Psoas muscle (tissue), 8 donors: Measurements from ENCODE around the gene PTPN1. TPM values are rescaled to one million over a fixed set of nuclear protein-coding genes. Genes with fewer than 3 reads are reported as not detected.

ENCODE experiments used
- ATAC-seq, 4 donors: fragments of 200-7000 bp; cut with Tn5 transposase; one replicate each; pipeline ENCODE4 v1.9.1; 2020; ENCODE audit warnings: moderate library complexity in 3 of 4, mild to moderate bottlenecking in 2 of 4
- DNase-seq, 2 donors: peaks; one replicate each; pipeline ENCODE4 v3.0.0-alpha.2; 2020
- H3K27ac ChIP-seq: fragments of 200-600 bp; one replicate; pipeline ENCODE4 v1.8.0; 2022
- H3K27me3 ChIP-seq, 3 donors: fragments of 200-600 bp in 1 of 3; one replicate each; pipeline versions ENCODE4 v1.6.1 to v1.8.0; 2013 to 2022; ENCODE audit warnings: low read length in 2 of 3, mild to moderate bottlenecking in 2 of 3, moderate library complexity in 1 of 3; ENCODE audit not compliant: insufficient read depth in 3 of 3
- H3K36me3 ChIP-seq, 2 donors: fragments of 200-600 bp in 1 of 2; one replicate each; pipeline versions ENCODE4 v1.6.1 to v1.8.0; 2013 to 2022; ENCODE audit warnings: low read depth in 1 of 2, mild to moderate bottlenecking in 1 of 2, moderate library complexity in 1 of 2; ENCODE audit not compliant: insufficient read depth in 1 of 2
- H3K4me1 ChIP-seq: fragments of 200-600 bp; one replicate; pipeline ENCODE4 v1.8.0; 2022
- H3K4me3 ChIP-seq: fragments of 200-600 bp; one replicate; pipeline ENCODE4 v1.8.0; 2022; ENCODE audit warnings: mild to moderate bottlenecking
- H3K9me3 ChIP-seq: fragments of 200-600 bp; one replicate; pipeline ENCODE4 v1.8.0; 2022
- WGBS, 3 donors: extraction: QIAGEN DNeasy Blood & Tissue Kit; methylation state at CpG; one replicate each; pipeline versions ENCODE4 v1.1.6 to v1.1.7; 2013; 5-methylcytosine and 5-hydroxymethylcytosine counted together
- intact Hi-C, 2 donors: fragments of 100-400 bp; cut with DNase I; formaldehyde crosslinking; loops; one replicate each; pipeline versions ENCODE4 v1.11.0 to v1.14.2; 2022
- polyA plus RNA-seq, 3 donors: library from polyadenylated mRNA; stranded (reverse); fragments of 200-250 nt; gene quantifications; one replicate each; pipeline ENCODE4 v1.2.3, GENCODE V29; 2013
- total RNA-seq, 4 donors: library from RNA; stranded (reverse); fragmentation: NEBNext Ultra II Directional in 2 of 4; extraction: Animal tissue kit (Norgen Biotek cat#: 25700) in 2 of 4; gene quantifications; one replicate each; pipeline versions ENCODE4 v1.2.1 to v1.2.4, GENCODE V29; 2021 to 2023
- TF ChIP-seq, protein P1 (sequence below): fragments of 200-600 bp; IDR thresholded peaks from one replicate; pipeline ENCODE4 v1.8.0; 2022; ENCODE audit warnings: antibody characterized with exemption
- donor health status: healthy with polysubstance abuse.
- donor health status: DM: no; HTN: no; CAD: no; lungs with moderate emphysema.
- donor health status: Bipolar disorder and iron deficiency.
- donor health status: healthy.
- donor health status: DM: yes; HTN: yes; CAD: no.
- donor health status: DM: no; HTN: no; CAD: no.
- donor health status: DM: no; HTN: no; CAD: no.
- donor health status: DM: yes; HTN: yes; CAD: no.

Gene PTPN1
- total and polyA plus RNA-seq, 7 donors: 28.7 to 112 (median 46.1) TPM

GRCh38 chr20:50574586-50574985 lies 64.4 kb downstream of the PTPN1 start:
- intact Hi-C loops: loop anchor here in 1 of 2 donors (2.0 kb wide), 1 partner anchor 64 kb away; the partner anchor contains the start of gene PTPN1
- no peaks in the 10 kb centered on the region for H3K9me3 ChIP-seq
- 90 to 94% (median 94%) methylated on average over 5 of the region's 5 CpGs for WGBS, 3 donors
- no peak for DNase-seq
- TF ChIP-seq, protein P1, sequence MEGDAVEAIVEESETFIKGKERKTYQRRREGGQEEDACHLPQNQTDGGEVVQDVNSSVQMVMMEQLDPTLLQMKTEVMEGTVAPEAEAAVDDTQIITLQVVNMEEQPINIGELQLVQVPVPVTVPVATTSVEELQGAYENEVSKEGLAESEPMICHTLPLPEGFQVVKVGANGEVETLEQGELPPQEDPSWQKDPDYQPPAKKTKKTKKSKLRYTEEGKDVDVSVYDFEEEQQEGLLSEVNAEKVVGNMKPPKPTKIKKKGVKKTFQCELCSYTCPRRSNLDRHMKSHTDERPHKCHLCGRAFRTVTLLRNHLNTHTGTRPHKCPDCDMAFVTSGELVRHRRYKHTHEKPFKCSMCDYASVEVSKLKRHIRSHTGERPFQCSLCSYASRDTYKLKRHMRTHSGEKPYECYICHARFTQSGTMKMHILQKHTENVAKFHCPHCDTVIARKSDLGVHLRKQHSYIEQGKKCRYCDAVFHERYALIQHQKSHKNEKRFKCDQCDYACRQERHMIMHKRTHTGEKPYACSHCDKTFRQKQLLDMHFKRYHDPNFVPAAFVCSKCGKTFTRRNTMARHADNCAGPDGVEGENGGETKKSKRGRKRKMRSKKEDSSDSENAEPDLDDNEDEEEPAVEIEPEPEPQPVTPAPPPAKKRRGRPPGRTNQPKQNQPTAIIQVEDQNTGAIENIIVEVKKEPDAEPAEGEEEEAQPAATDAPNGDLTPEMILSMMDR: no peak
- H3K36me3 ChIP-seq: peaks cover 3 to 36% of the 10 kb centered on the region in 2 donors
- H3K27me3 ChIP-seq: no peaks in the 10 kb centered on the region
- no peak for ATAC-seq
- H3K4me1 ChIP-seq: peaks cover 72% of the 10 kb centered on the region
- H3K4me3 ChIP-seq: no peak overlapping the region
- peak overlapping the region; percentile 85 for H3K27ac ChIP-seq

DNA sequence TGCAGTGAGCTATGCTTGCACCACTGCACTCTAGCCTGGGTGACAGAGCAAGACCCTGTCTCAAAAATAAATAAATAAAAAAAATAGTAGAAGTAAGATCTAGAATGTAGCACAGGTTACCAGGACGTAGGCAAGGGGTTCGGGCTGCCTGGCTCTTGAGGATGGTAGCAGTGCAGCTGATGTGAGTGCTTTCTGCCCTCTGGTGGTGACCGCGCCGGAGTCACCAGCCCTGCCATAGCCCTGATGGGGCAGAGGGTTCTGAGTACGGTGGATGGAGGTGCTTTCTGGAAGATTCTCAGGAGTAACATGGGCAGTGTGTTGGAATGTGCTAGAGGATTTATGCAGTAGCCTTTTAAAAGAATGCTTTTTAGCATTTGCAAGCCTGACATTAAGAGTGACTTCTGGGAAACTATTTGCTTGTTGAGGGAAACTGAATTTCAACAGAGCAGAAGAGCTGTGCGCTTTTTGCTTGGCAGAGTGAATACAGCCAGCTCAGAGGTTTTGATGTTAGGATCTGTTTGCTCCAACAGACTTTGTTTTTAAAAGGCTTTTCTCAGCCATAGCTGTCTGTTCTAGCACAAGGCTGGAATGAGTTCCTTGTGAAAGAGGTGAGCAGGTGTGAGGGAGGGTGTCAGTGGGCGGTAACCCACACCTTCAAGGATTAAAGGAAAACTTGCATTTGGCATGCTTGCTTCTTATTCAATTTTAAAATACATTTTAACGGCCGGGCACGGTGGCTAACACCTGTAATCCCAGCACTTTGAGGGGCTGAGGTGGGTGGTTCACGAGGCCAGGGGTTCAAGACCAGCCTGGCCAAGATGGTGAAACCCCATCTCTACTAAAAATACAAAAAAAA lies 65.9 kb downstream of the PTPN1 start:
- 42 to 55% (median 46%) methylated on average over 12 of the region's 12 CpGs for WGBS, 3 donors
- intact Hi-C loops: loop anchor here in 1 of 2 donors (2.0 to 5.0 kb wide), 3 partner anchors 65 to 114 kb away; partner anchors contain the start of gene PTPN1
- Histone ChIP-seq H3K27me3 (no peaks in the 10 kb centered on the region), H3K9me3 (no peaks in the 10 kb centered on the region), H3K27ac (peak overlapping the region; percentile 92), H3K4me1 (peaks cover 58% of the 10 kb centered on the region), H3K4me3 (no peak overlapping the region), H3K36me3 (peaks cover 3 to 52% of the 10 kb centered on the region in 2 donors)
- DNase-seq (peak; percentile 70 to 83), ATAC-seq (peak; percentile 43 to 60 (median 46))
- TF ChIP-seq, protein P1: peak; percentile 75

- 50 to 61% (median 51%) methylated on average over 17 of the region's 17 CpGs for WGBS, 3 donors
- Histone ChIP-seq H3K4me1 (peaks cover 48% of the 10 kb centered on the region), H3K9me3 (no peaks in the 10 kb centered on the region), H3K4me3 (peak overlapping the region; percentile 17), H3K27me3 (no peaks in the 10 kb centered on the region), H3K27ac (peak overlapping the region; percentile 92), H3K36me3 (peaks cover 3 to 65% of the 10 kb centered on the region in 2 donors)
- TF ChIP-seq, protein P1: no peak
- DNase-seq (peak; percentile 84 to 94), ATAC-seq (peak; percentile 71 to 81 (median 76))
- intact Hi-C loops: loop anchor here in 1 of 2 donors (5.0 kb wide), 2 partner anchors 95 to 115 kb away; no protein-coding TSS in a partner anchor
Measured at GRCh38 chr20:50577175-50578018, 67.2 kb downstream of the PTPN1 start.

- Histone ChIP-seq H3K9me3 (no peaks in the 10 kb centered on the region), H3K36me3 (peaks cover 3 to 73% of the 10 kb centered on the region in 2 donors), H3K27me3 (no peaks in the 10 kb centered on the region), H3K27ac (peak overlapping the region; percentile 92), H3K4me3 (no peak overlapping the region), H3K4me1 (peaks cover 40% of the 10 kb centered on the region)
- intact Hi-C loops: loop anchor here in 1 of 2 donors (5.0 kb wide), 2 partner anchors 96 to 116 kb away; no protein-coding TSS in a partner anchor
- 85 to 91% (median 90%) methylated on average over 14 of the region's 14 CpGs for WGBS, 3 donors
- no peak for ATAC-seq
- DNase-seq: no peak
- TF ChIP-seq, protein P1: no peak
Measured at GRCh38 chr20:50578061-50578777, 68.0 kb downstream of the PTPN1 start.
